ENCODE data around the gene ASGR2.

The ASGR2 gene

GRCh38 chr17:7120123-7120522 is 5.5 kb upstream of the ASGR2 start:
- Histone ChIP-seq H3K4me3 (ENCODE audit: low read length) (no peak overlapping the region), H3K4me1 (ENCODE audit: low read length) (no peaks in the 10 kb centered on the region), H3K9me3 (replicated peaks; ENCODE audit: insufficient read depth, low read length) (no peaks in the 10 kb centered on the region), H3K4me2 (ENCODE audit: low read depth, low read length) (no peak overlapping the region), H3K9ac (ENCODE audit: low read length) (no peak overlapping the region), H3K27me3 (replicated peaks; ENCODE audit: insufficient read depth, low read length) (peaks cover 44% of the 10 kb centered on the region), H2AFZ (ENCODE audit: low read length) (no peak overlapping the region), H3F3A (ENCODE audit: insufficient read depth, low read length) (0 out of 2 replicates have a peak, but pooled peaks cover 4% of the 10 kb centered on the region), H3K36me3 (replicated peaks; ENCODE audit: insufficient read depth, low read length) (no peaks in the 10 kb centered on the region), H3K79me2 (ENCODE audit: low read length) (no peaks in the 10 kb centered on the region), H3K9me2 (replicated peaks; ENCODE audit: insufficient read depth, low read length) (no peaks in the 10 kb centered on the region), H3K27ac (ENCODE audit: low read length) (no peak overlapping the region), H4K20me1 (ENCODE audit: insufficient read depth, low read length) (no peaks in the 10 kb centered on the region)
- TF ChIP-seq CTCF (IDR thresholded peaks at IDR 0.05; ENCODE audit: low read length) (no peak), EZH2phosphoT487 (IDR thresholded peaks at IDR 0.05; ENCODE audit: low read length) (no peak), EZH2 (optimal IDR thresholded peaks at IDR 0.05; ENCODE audit: low read depth, low read length) (no peak)
- no peak for DNase-seq

GRCh38 chr17:7119314-7119713 is 4.7 kb upstream of the ASGR2 start:
- no peak overlapping the region for H3K4me3 ChIP-seq (ENCODE audit: low read length)
- no peak overlapping the region for H2AFZ ChIP-seq (ENCODE audit: low read length)
- no peak overlapping the region for H3K4me2 ChIP-seq (ENCODE audit: low read depth, low read length)
- no peaks in the 10 kb centered on the region for H3K9me3 ChIP-seq (replicated peaks; ENCODE audit: insufficient read depth, low read length)
- no peak for DNase-seq
- H3K27ac ChIP-seq (ENCODE audit: low read length): no peak overlapping the region
- no peaks in the 10 kb centered on the region for H3K9me2 ChIP-seq (replicated peaks; ENCODE audit: insufficient read depth, low read length)
- H3K4me1 ChIP-seq (ENCODE audit: low read length): no peaks in the 10 kb centered on the region
- peaks cover 44% of the 10 kb centered on the region for H3K27me3 ChIP-seq (replicated peaks; ENCODE audit: insufficient read depth, low read length)
- H3K9ac ChIP-seq (ENCODE audit: low read length): no peak overlapping the region
- no peaks in the 10 kb centered on the region for H4K20me1 ChIP-seq (ENCODE audit: insufficient read depth, low read length)
- no peaks in the 10 kb centered on the region for H3K79me2 ChIP-seq (ENCODE audit: low read length)
- TF ChIP-seq EZH2phosphoT487 (IDR thresholded peaks at IDR 0.05; ENCODE audit: low read length) (no peak), CTCF (IDR thresholded peaks at IDR 0.05; ENCODE audit: low read length) (no peak), EZH2 (optimal IDR thresholded peaks at IDR 0.05; ENCODE audit: low read depth, low read length) (no peak)
- H3F3A ChIP-seq (ENCODE audit: insufficient read depth, low read length): 0 out of 2 replicates have a peak, but pooled peaks cover 4% of the 10 kb centered on the region
- H3K36me3 ChIP-seq (replicated peaks; ENCODE audit: insufficient read depth, low read length): no peaks in the 10 kb centered on the region

GRCh38 chr17:7114875-7115614 is 423 bp upstream of the ASGR2 start:
- H3K9me2 ChIP-seq (replicated peaks; ENCODE audit: insufficient read depth, low read length): no peaks in the 10 kb centered on the region

More at GRCh38 chr17:7114875-7115614, 423 bp upstream of the ASGR2 start:
- Histone ChIP-seq H3K4me2 (ENCODE audit: low read depth, low read length) (no peak overlapping the region), H3K79me2 (ENCODE audit: low read length) (no peaks in the 10 kb centered on the region), H3K27ac (ENCODE audit: low read length) (no peak overlapping the region), H3K9ac (ENCODE audit: low read length) (no peak overlapping the region), H3K27me3 (replicated peaks; ENCODE audit: insufficient read depth, low read length) (peaks cover 69% of the 10 kb centered on the region), H3F3A (ENCODE audit: insufficient read depth, low read length) (no peaks in the 10 kb centered on the region), H3K4me3 (ENCODE audit: low read length) (no peak overlapping the region), H3K36me3 (replicated peaks; ENCODE audit: insufficient read depth, low read length) (no peaks in the 10 kb centered on the region), H4K20me1 (ENCODE audit: insufficient read depth, low read length) (no peaks in the 10 kb centered on the region), H3K9me3 (replicated peaks; ENCODE audit: insufficient read depth, low read length) (no peaks in the 10 kb centered on the region), H3K4me1 (ENCODE audit: low read length) (no peaks in the 10 kb centered on the region), H2AFZ (ENCODE audit: low read length) (no peak overlapping the region)
- TF ChIP-seq EZH2 (optimal IDR thresholded peaks at IDR 0.05; ENCODE audit: low read depth, low read length) (no peak), CTCF (IDR thresholded peaks at IDR 0.05; ENCODE audit: low read length) (no peak), EZH2phosphoT487 (IDR thresholded peaks at IDR 0.05; ENCODE audit: low read length) (no peak)
- no peak for DNase-seq

Data from MM.1S (cell line).